IMR-90 (cell line): ENCODE results near the gene MFAP2. TPM values are rescaled to one million over a fixed set of nuclear protein-coding genes. Genes with fewer than 3 reads are reported as not detected.
A peak's percentile ranks its signal among the peaks of the same experiment; 100 is the strongest.

Source experiments
- ATAC-seq: fragments of 200-7000 bp; cut with Tn5 transposase; 2 replicates; pipeline ENCODE4 v1.9.1; 2020; ENCODE audit warnings: low read depth, mild to moderate bottlenecking, moderate library complexity
- BruUV-seq: library from RNA; stranded (reverse); fragments of 400-500 nt; replicated peaks from 2 replicates; lab custom pipeline; 2021; lab: Mats Ljungman, UMichigan
- CTCF ChIA-PET: fragments of 300-600 bp; formaldehyde crosslinking; extraction: SDS; loops from one replicate; lab custom pipeline; 2021; ENCODE audit warnings: antibody characterized with exemption; lab: Yijun Ruan, JAX
- POLR2A ChIA-PET: fragments of 300-600 bp; sonication (Branson Sonifier 250); formaldehyde crosslinking; loops from one replicate; lab custom pipeline; 2022; ENCODE audit warnings: antibody characterized with exemption; ENCODE audit not compliant: unreplicated experiment; lab: Charles Lee
- DNase-seq: peaks from one replicate; pipeline ENCODE4 v3.0.0; 2013
- H2AFZ ChIP-seq: replicated peaks from 2 replicates; pipeline ENCODE3; 2013; ENCODE audit warnings: low read length, mild to moderate bottlenecking; ENCODE audit not compliant: poor library complexity
- H2AK5ac ChIP-seq: 2 replicates; pipeline ENCODE4 v1.6.1; 2013; ENCODE audit warnings: low read depth, low read length, inconsistent platforms
- H2AK9ac ChIP-seq: replicated peaks from 2 replicates; pipeline ENCODE3; 2013; ENCODE audit warnings: mild to moderate bottlenecking, low read depth, low read length, moderate library complexity; ENCODE audit not compliant: poor library complexity
- H2BK120ac ChIP-seq: 2 replicates; pipeline ENCODE4 v1.6.1; 2013; ENCODE audit warnings: low read depth, low read length, inconsistent platforms
- H2BK15ac ChIP-seq: 3 replicates; pipeline ENCODE4 v1.6.1; 2013; ENCODE audit warnings: low read depth, low read length, inconsistent platforms
- H2BK20ac ChIP-seq: 2 replicates; pipeline ENCODE4 v1.6.1; 2013; ENCODE audit warnings: low read depth, mild to moderate bottlenecking, inconsistent platforms, low read length, moderate library complexity
- H2BK5ac ChIP-seq: 2 replicates; pipeline ENCODE4 v1.6.1; 2013; ENCODE audit warnings: mild to moderate bottlenecking, low read depth, low read length, inconsistent platforms; ENCODE audit not compliant: poor library complexity, severe bottlenecking
- H3K14ac ChIP-seq: replicated peaks from 2 replicates; pipeline ENCODE4 v1.6.1; 2013; ENCODE audit warnings: low read depth, low read length, inconsistent platforms
- H3K18ac ChIP-seq: 2 replicates; pipeline ENCODE4 v1.6.1; 2013; ENCODE audit warnings: low read depth, low read length, control low read depth
- H3K23ac ChIP-seq: 2 replicates; pipeline ENCODE4 v1.6.1; 2013; ENCODE audit warnings: low read depth, low read length, inconsistent platforms
- H3K27ac ChIP-seq: 2 replicates; pipeline ENCODE4 v1.5.1; 2013; ENCODE audit warnings: mild to moderate bottlenecking, control low read depth, low read length; ENCODE audit not compliant: insufficient read depth
- H3K27me3 ChIP-seq: 2 replicates; pipeline ENCODE4 v1.6.1; 2013; ENCODE audit warnings: low read length; ENCODE audit not compliant: control insufficient read depth, insufficient read depth
- H3K36me3 ChIP-seq: 2 replicates; pipeline ENCODE4 v1.6.1; 2013; ENCODE audit warnings: low read length, mixed read lengths; ENCODE audit not compliant: control insufficient read depth, insufficient read depth
- H3K4ac ChIP-seq: 2 replicates; pipeline ENCODE4 v1.6.1; 2013; ENCODE audit warnings: low read depth, low read length, inconsistent platforms
- H3K4me1 ChIP-seq: 2 replicates; pipeline ENCODE4 v1.6.1; 2013; ENCODE audit warnings: low read length, mixed read lengths; ENCODE audit not compliant: control insufficient read depth, insufficient read depth
- H3K4me2 ChIP-seq: 2 replicates; pipeline ENCODE4 v1.6.1; 2013; ENCODE audit warnings: low read depth, mild to moderate bottlenecking, control low read depth, low read length, moderate library complexity
- H3K4me3 ChIP-seq: 2 replicates; pipeline ENCODE4 v1.5.1; 2013; ENCODE audit warnings: low read depth, mild to moderate bottlenecking, control low read depth, low read length, moderate library complexity; ENCODE audit not compliant: insufficient read depth
- H3K56ac ChIP-seq: 2 replicates; pipeline ENCODE4 v1.6.1; 2013; ENCODE audit warnings: low read length, inconsistent platforms; ENCODE audit not compliant: insufficient read depth; ENCODE audit errors: extremely low read depth
- H3K79me1 ChIP-seq, 2 experiments: 2 replicates each; pipeline ENCODE4 v1.6.1; 2013; ENCODE audit warnings: low read length in 2 of 2, inconsistent platforms in 1 of 2, low read depth in 1 of 2
- H3K9ac ChIP-seq: 2 replicates; pipeline ENCODE4 v1.6.1; 2013; ENCODE audit warnings: low read depth, low read length, control low read depth
- H3K9me1 ChIP-seq: 2 replicates; pipeline ENCODE4 v1.6.1; 2013; ENCODE audit warnings: low read length, inconsistent platforms; ENCODE audit not compliant: insufficient read depth
- H3K9me3 ChIP-seq: 2 replicates; pipeline ENCODE4 v1.6.1; 2013; ENCODE audit warnings: low read length; ENCODE audit not compliant: control insufficient read depth, insufficient read depth
- H4K20me1 ChIP-seq: 2 replicates; pipeline ENCODE4 v1.6.1; 2013; ENCODE audit warnings: low read length, inconsistent platforms; ENCODE audit not compliant: insufficient read depth
- H4K5ac ChIP-seq: 2 replicates; pipeline ENCODE4 v1.6.1; 2013; ENCODE audit warnings: mild to moderate bottlenecking, low read depth, low read length, control low read depth
- H4K8ac ChIP-seq, 2 experiments: 2 replicates each; pipeline ENCODE4 v1.6.1; 2013; ENCODE audit warnings: low read depth in 2 of 2, low read length in 2 of 2, control low read depth in 1 of 2, inconsistent platforms in 1 of 2
- H4K91ac ChIP-seq: 2 replicates; pipeline ENCODE4 v1.6.1; 2013; ENCODE audit warnings: low read depth, low read length, inconsistent platforms; ENCODE audit not compliant: insufficient read depth
- CTCF ChIP-seq: conservative IDR thresholded peaks from 2 replicates; pipeline ENCODE4 v1.5.1; 2012; ENCODE audit warnings: mild to moderate bottlenecking, low read depth, low read length, improper control_type of control experiment
- FOS ChIP-seq: fragments of 150-350 bp; IDR thresholded peaks from 2 replicates; pipeline ENCODE4 v1.6.1; 2016; ENCODE audit warnings: low read depth, low read length
- POLR2A ChIP-seq: IDR thresholded peaks from 2 replicates; pipeline ENCODE4 v1.6.1; 2012; ENCODE audit warnings: mild to moderate bottlenecking, low read depth, low read length
- RCOR1 ChIP-seq: IDR thresholded peaks from 2 replicates; pipeline ENCODE4 v1.6.1; 2012; ENCODE audit warnings: mild to moderate bottlenecking, low read length, improper control_type of control experiment; ENCODE audit not compliant: insufficient replicate concordance
- RFX5 ChIP-seq: IDR thresholded peaks from 2 replicates; pipeline ENCODE4 v1.8.0; 2012; ENCODE audit warnings: low read depth, mild to moderate bottlenecking, low read length, moderate library complexity
- SMC3 ChIP-seq: fragments of 150-350 bp; IDR thresholded peaks from 2 replicates; pipeline ENCODE4 v1.6.1; 2016; ENCODE audit warnings: low read depth, mild to moderate bottlenecking, antibody characterized with exemption, low read length, moderate library complexity
- WGBS, 2 experiments: methylation state at CpG; one replicate each; pipeline versions ENCODE4 v1.1.5 to v1.1.7; 2013; ENCODE audit warnings: missing lambda C conversion rate in 2 of 2; ENCODE audit not compliant: insufficient read length in 1 of 2; ENCODE audit errors: extremely low coverage in 2 of 2; 5-methylcytosine and 5-hydroxymethylcytosine counted together
- dilution Hi-C: fragments of 300-500 bp; cut with HindIII; formaldehyde crosslinking; loops from one replicate; pipeline ENCODE4 v1.14.3; 2018; ENCODE audit warnings: low sequenced_read_pairs; ENCODE audit not compliant: unreplicated experiment
- in situ Hi-C: fragments of 300-500 bp; cut with MboI; formaldehyde crosslinking; loops from 3 replicates; pipeline ENCODE4 v1.14.3; 2019; ENCODE audit warnings: low sequenced_read_pairs, inconsistent platforms, mixed read lengths
- intact Hi-C: fragments of 100-400 bp; cut with micrococcal nuclease; formaldehyde crosslinking; loops from 2 replicates; pipeline ENCODE4 v1.10.0; 2022
- polyA plus RNA-seq, 3 experiments: library from polyadenylated mRNA; depleted of rRNA; stranded (reverse); fragments of >200 nt; gene quantifications; 2 replicates each; pipeline ENCODE4 v1.2.3, GENCODE V29; 2012; ENCODE audit warnings: low replicate concordance in 1 of 3
- total RNA-seq: library from RNA; depleted of rRNA; stranded (reverse); fragments of >200 nt; gene quantifications from 2 replicates; pipeline ENCODE4 v1.2.3, GENCODE V29; 2012

The MFAP2 gene
- total and polyA plus RNA-seq, 2 of the 4 experiments (the other 2 are of a cell fraction) = 3.9 to 13.9 TPM

- dilution Hi-C loops = no loop called here
- Histone ChIP-seq H3K14ac (no peak overlapping the region), H3K27ac (no peak overlapping the region), H4K5ac (no peak overlapping the region), H3K36me3 (peaks cover 16% of the 10 kb centered on the region), H3K4me2 (no peak overlapping the region), H3K23ac (no peak overlapping the region), H3K4me1 (no peaks in the 10 kb centered on the region), H3K9me3 (no peaks in the 10 kb centered on the region), H2BK20ac (no peak overlapping the region), H3K9ac (no peak overlapping the region), H4K91ac (no peak overlapping the region), H3K18ac (no peak overlapping the region), H2BK15ac (no peak overlapping the region), H4K20me1 (peaks cover 5% of the 10 kb centered on the region; the same call in 1 of the 2 replicates), H4K8ac (no peak overlapping the region), H2AK9ac (no peak overlapping the region), H3K9me1 (no peaks in the 10 kb centered on the region; the same call in 1 of the 2 replicates), H3K27me3 (no peaks in the 10 kb centered on the region), H2BK120ac (no peak overlapping the region), H3K79me1 (no peaks in the 10 kb centered on the region), H3K56ac (no peak overlapping the region), H2AK5ac (no peak overlapping the region), H2AFZ (peak overlapping the region; percentile 21), H3K4me3 (no peak overlapping the region), H3K4ac (no peak overlapping the region), H2BK5ac (no peak overlapping the region)
- POLR2A ChIA-PET = no interaction called here
- CTCF ChIA-PET = no interaction called here
- WGBS, 2 experiments = no CpG with 5 or more reads among the region's 10 CpGs
- peak; percentile 23 for DNase-seq
- ATAC-seq = no peak
- BruUV-seq = no TSS peak
- no peak for TF ChIP-seq RCOR1
- TF ChIP-seq CTCF = no peak
- no peak for TF ChIP-seq FOS
- no peak for TF ChIP-seq SMC3
- TF ChIP-seq POLR2A = no peak
- no peak for TF ChIP-seq RFX5
- intact Hi-C loops = no loop called here
- in situ Hi-C loops = no loop called here
These were observed 18.2 kb upstream of the MFAP2 start for GRCh38 chr1:16998589-16998988.
